H9 (cell line): ENCODE measurements around the gene LEPR. TPM values are rescaled to one million over a fixed set of nuclear protein-coding genes. Genes with fewer than 3 reads are reported as not detected.

ENCODE experiments used
- DNase-seq: peaks from one replicate; pipeline ENCODE4 v3.0.0-alpha.2; 2017
- H2AFZ ChIP-seq: one replicate; pipeline ENCODE4 v1.6.1; 2013; ENCODE audit warnings: mild to moderate bottlenecking, low read length, control low read depth, moderate library complexity
- H2AK5ac ChIP-seq: 2 replicates; pipeline ENCODE4 v1.6.1; 2013; ENCODE audit warnings: low read length, control low read depth, mixed read lengths; ENCODE audit not compliant: insufficient read length
- H2BK120ac ChIP-seq: one replicate; pipeline ENCODE4 v1.6.1; 2013; ENCODE audit warnings: low read depth, mild to moderate bottlenecking, low read length, control low read depth, inconsistent platforms; ENCODE audit not compliant: poor library complexity, severe bottlenecking
- H2BK12ac ChIP-seq: 2 replicates; pipeline ENCODE4 v1.6.1; 2013; ENCODE audit warnings: low read length, control low read depth, mixed read lengths, low read depth; ENCODE audit not compliant: insufficient read length
- H2BK15ac ChIP-seq: 2 replicates; pipeline ENCODE4 v1.6.1; 2013; ENCODE audit warnings: low read depth, low read length, control low read depth
- H2BK20ac ChIP-seq: one replicate; pipeline ENCODE4 v1.6.1; 2013; ENCODE audit warnings: low read depth, mild to moderate bottlenecking, low read length, control low read depth, inconsistent platforms; ENCODE audit not compliant: poor library complexity, severe bottlenecking
- H2BK5ac ChIP-seq: 2 replicates; pipeline ENCODE4 v1.6.1; 2013; ENCODE audit warnings: low read length, control low read depth, mixed read lengths; ENCODE audit not compliant: insufficient read length
- H3K14ac ChIP-seq: 2 replicates; pipeline ENCODE4 v1.6.1; 2013; ENCODE audit warnings: low read length, control low read depth; ENCODE audit not compliant: insufficient read depth
- H3K18ac ChIP-seq: 2 replicates; pipeline ENCODE4 v1.6.1; 2013; ENCODE audit warnings: low read depth, mild to moderate bottlenecking, mixed read lengths, low read length, control low read depth; ENCODE audit not compliant: insufficient read length
- H3K23ac ChIP-seq: 2 replicates; pipeline ENCODE4 v1.6.1; 2013; ENCODE audit warnings: low read length, control low read depth, mixed read lengths, low read depth; ENCODE audit not compliant: insufficient read length
- H3K23me2 ChIP-seq: 2 replicates; pipeline ENCODE4 v1.6.1; 2013; ENCODE audit warnings: low read depth, mild to moderate bottlenecking, mixed read lengths, low read length, control low read depth; ENCODE audit not compliant: insufficient read length, poor library complexity, severe bottlenecking
- H3K27ac ChIP-seq: 2 replicates; pipeline ENCODE4 v1.5.1; 2013; ENCODE audit warnings: low read length, control low read depth, mixed read lengths, low read depth; ENCODE audit not compliant: insufficient read length
- H3K27me3 ChIP-seq: 2 replicates; pipeline ENCODE4 v1.6.1; 2013; ENCODE audit warnings: low read length, control low read depth, inconsistent platforms; ENCODE audit not compliant: insufficient read depth
- H3K4ac ChIP-seq: 2 replicates; pipeline ENCODE4 v1.6.1; 2013; ENCODE audit warnings: low read depth, mild to moderate bottlenecking, control low read depth, inconsistent platforms, low read length, moderate library complexity
- H3K4me1 ChIP-seq: 2 replicates; pipeline ENCODE4 v1.6.1; 2013; ENCODE audit warnings: low read length, control low read depth, inconsistent platforms; ENCODE audit not compliant: insufficient read depth
- H3K4me2 ChIP-seq: 2 replicates; pipeline ENCODE4 v1.6.1; 2013; ENCODE audit warnings: low read length, control low read depth, mixed read lengths; ENCODE audit not compliant: insufficient read length, insufficient read depth
- H3K56ac ChIP-seq: 2 replicates; pipeline ENCODE4 v1.6.1; 2013; ENCODE audit warnings: low read depth, mild to moderate bottlenecking, mixed read lengths, low read length, control low read depth; ENCODE audit not compliant: insufficient read length
- H3K79me1 ChIP-seq: 2 replicates; pipeline ENCODE4 v1.6.1; 2013; ENCODE audit warnings: low read depth, mild to moderate bottlenecking, moderate library complexity, low read length, control low read depth, inconsistent platforms; ENCODE audit not compliant: insufficient read depth, poor library complexity, severe bottlenecking
- H3K79me2 ChIP-seq: 2 replicates; pipeline ENCODE4 v1.6.1; 2013; ENCODE audit warnings: low read length, control low read depth, inconsistent platforms; ENCODE audit not compliant: insufficient read depth
- H3K9ac ChIP-seq: 2 replicates; pipeline ENCODE4 v1.6.1; 2013; ENCODE audit warnings: low read length, control low read depth, mixed read lengths; ENCODE audit not compliant: insufficient read length; ENCODE audit errors: extremely low read depth
- H3K9me3 ChIP-seq: one replicate; pipeline ENCODE4 v1.6.1; 2013; ENCODE audit warnings: low read depth, low read length, inconsistent platforms; ENCODE audit not compliant: control insufficient read depth
- H3T11ph ChIP-seq: one replicate; pipeline ENCODE4 v1.6.1; 2013; ENCODE audit warnings: mild to moderate bottlenecking, low read length, control low read depth, inconsistent platforms
- H4K20me1 ChIP-seq: one replicate; pipeline ENCODE4 v1.6.1; 2013; ENCODE audit not compliant: control insufficient read depth, insufficient read length, insufficient read depth
- H4K5ac ChIP-seq: 2 replicates; pipeline ENCODE4 v1.6.1; 2013; ENCODE audit warnings: low read depth, mild to moderate bottlenecking, mixed read lengths, low read length, control low read depth; ENCODE audit not compliant: insufficient read length
- H4K8ac ChIP-seq: replicated peaks from 2 replicates; pipeline ENCODE4 v1.6.1; 2013; ENCODE audit warnings: low read length, control low read depth, mixed read lengths, low read depth; ENCODE audit not compliant: insufficient read length
- H4K91ac ChIP-seq: 2 replicates; pipeline ENCODE4 v1.6.1; 2013; ENCODE audit warnings: low read depth, mild to moderate bottlenecking, moderate library complexity, mixed read lengths, low read length, control low read depth; ENCODE audit not compliant: insufficient read length
- H3K27ac Mint-ChIP-seq, 3 experiments: 2 replicates in 2 of 3; 3 replicates in 1 of 3; pipeline ENCODE4 v1.8.0; 2020 to 2021; ENCODE audit warnings: mixed read lengths in 3 of 3, mild to moderate bottlenecking in 1 of 3, moderate library complexity in 1 of 3
- H3K27me3 Mint-ChIP-seq: 2 replicates; pipeline ENCODE4 v1.8.0; 2021; ENCODE audit warnings: low read depth, mild to moderate bottlenecking, moderate library complexity, mixed read lengths
- H3K36me3 Mint-ChIP-seq, 3 experiments: 2 replicates in 2 of 3; 3 replicates in 1 of 3; pipeline ENCODE4 v1.8.0; 2020 to 2021; ENCODE audit warnings: low read depth in 3 of 3, mixed read lengths in 3 of 3; ENCODE audit not compliant: insufficient read depth in 1 of 3
- H3K4me1 Mint-ChIP-seq, 2 experiments: 2 replicates each; pipeline ENCODE4 v1.8.0; 2020; ENCODE audit warnings: mixed read lengths in 2 of 2
- H3K4me3 Mint-ChIP-seq, 2 experiments: 2 replicates in 1 of 2; 3 replicates in 1 of 2; pipeline ENCODE4 v1.8.0; 2020 to 2021; ENCODE audit warnings: mild to moderate bottlenecking in 2 of 2, mixed read lengths in 2 of 2, moderate library complexity in 1 of 2
- H3K9me3 Mint-ChIP-seq, 2 experiments: 2 replicates in 1 of 2; 3 replicates in 1 of 2; pipeline ENCODE4 v1.8.0; 2020; ENCODE audit warnings: mild to moderate bottlenecking in 2 of 2, mixed read lengths in 2 of 2, moderate library complexity in 1 of 2
- CTCF ChIP-seq: fragments of 200-600 bp; sonication (generic); conservative IDR thresholded peaks from 3 replicates; pipeline ENCODE4 v1.8.0; 2021; ENCODE audit warnings: antibody characterized with exemption, mild to moderate bottlenecking
- WGBS: extraction: QIAGEN DNeasy Blood & Tissue Kit; methylation state at CpG from one replicate; pipeline ENCODE4 v1.1.7; 2013; ENCODE audit warnings: missing lambda C conversion rate, low lambda C conversion rate, mixed read lengths; ENCODE audit not compliant: insufficient read length; ENCODE audit errors: extremely low coverage; 5-methylcytosine and 5-hydroxymethylcytosine counted together
- total RNA-seq: library from RNA; stranded (reverse); gene quantifications from 2 replicates; pipeline ENCODE4 v1.2.1, GENCODE V29; 2021

The LEPR gene
- total RNA-seq, 1 experiment from 2014 or later = 3.3 TPM

GRCh38 chr1:65407877-65408276 is 12.6 kb upstream of the LEPR start:
- no peak overlapping the region for H4K8ac ChIP-seq
- H4K5ac ChIP-seq = no peak overlapping the region
- no peak overlapping the region for H3K4ac ChIP-seq
- H2BK5ac ChIP-seq = no peak overlapping the region
- H2AK5ac ChIP-seq = no peak overlapping the region
- H3K27ac ChIP-seq = no peak overlapping the region
- H3K36me3 Mint-ChIP-seq = no peaks in the 10 kb centered on the region
- TF ChIP-seq CTCF = no peak
- DNase-seq = no peak
- H2BK120ac ChIP-seq = no peak overlapping the region
- H4K20me1 ChIP-seq = no peaks in the 10 kb centered on the region
- no peak overlapping the region for H2BK12ac ChIP-seq
- H3K27me3 ChIP-seq = no peaks in the 10 kb centered on the region
- H3K23ac ChIP-seq = no peak overlapping the region
- no peak overlapping the region for H2AFZ ChIP-seq
- H3K14ac ChIP-seq = no peak overlapping the region
- H3K27ac Mint-ChIP-seq = no peak overlapping the region
- H3K9ac ChIP-seq = no peak overlapping the region
- H3K23me2 ChIP-seq = no peaks in the 10 kb centered on the region
- no peak overlapping the region for H3K4me2 ChIP-seq
- no peaks in the 10 kb centered on the region for H3K27me3 Mint-ChIP-seq
- H3K9me3 Mint-ChIP-seq = no peaks in the 10 kb centered on the region
- no peaks in the 10 kb centered on the region for H3K9me3 ChIP-seq
- no peak overlapping the region for H3T11ph ChIP-seq
- WGBS = no CpG with 5 or more reads among the region's 2 CpGs
- no peaks in the 10 kb centered on the region for H3K79me1 ChIP-seq
- no peak overlapping the region for H2BK15ac ChIP-seq
- H2BK20ac ChIP-seq = no peak overlapping the region
- peaks cover 7 to 18% of the 10 kb centered on the region in 2 experiments for H3K4me1 Mint-ChIP-seq
- no peak overlapping the region for H3K4me3 Mint-ChIP-seq
- peaks cover 3% of the 10 kb centered on the region; the same call in 1 of the 2 replicates for H3K4me1 ChIP-seq
- H3K56ac ChIP-seq = no peak overlapping the region
- no peak overlapping the region for H4K91ac ChIP-seq
- no peak overlapping the region for H3K18ac ChIP-seq
- no peaks in the 10 kb centered on the region for H3K79me2 ChIP-seq
